Heart right ventricle (tissue), 16 donors: ENCODE measurements around the gene MOB3B. TPM values are rescaled to one million over a fixed set of nuclear protein-coding genes. Genes with fewer than 3 reads are reported as not detected.

Experiments used
- ATAC-seq, 8 donors: fragments of 200-7000 bp; cut with Tn5 transposase; one replicate each; pipeline ENCODE4 v1.9.1; 2020; ENCODE audit warnings: mild to moderate bottlenecking in 8 of 8, moderate library complexity in 8 of 8, moderate number of reproducible peaks in 1 of 8
- DNase-seq, 2 donors: peaks; one replicate each; pipeline ENCODE4 v3.0.0-alpha.2; 2020
- H3K27ac ChIP-seq, 10 donors: fragments of 200-600 bp; sonication (generic) in 2 of 10; one replicate each; pipeline versions ENCODE4 v1.5.0 to v1.8.0; 2020 to 2022; ENCODE audit warnings: mild to moderate bottlenecking in 3 of 10
- H3K27me3 ChIP-seq, 7 donors: fragments of 200-600 bp; one replicate each; pipeline ENCODE4 v1.8.0; 2021 to 2022; ENCODE audit warnings: mild to moderate bottlenecking in 2 of 7
- H3K36me3 ChIP-seq, 9 donors: fragments of 200-600 bp; sonication (generic) in 1 of 9; one replicate each; pipeline versions ENCODE4 v1.5.0 to v1.8.0; 2020 to 2022; ENCODE audit warnings: mild to moderate bottlenecking in 2 of 9
- H3K4me1 ChIP-seq, 9 donors: fragments of 200-600 bp; sonication (generic) in 1 of 9; one replicate each; pipeline versions ENCODE4 v1.5.0 to v1.8.0; 2020 to 2022; ENCODE audit warnings: mild to moderate bottlenecking in 4 of 9
- H3K4me3 ChIP-seq, 10 donors: fragments of 200-600 bp; sonication (generic) in 2 of 10; one replicate each; pipeline versions ENCODE4 v1.5.0 to v1.8.0; 2020 to 2022; ENCODE audit warnings: mild to moderate bottlenecking in 7 of 10, moderate library complexity in 2 of 10
- H3K9me3 ChIP-seq, 11 donors: fragments of 200-600 bp in 10 of 11; sonication (generic) in 2 of 11; one replicate each; pipeline versions ENCODE4 v1.5.0 to v1.8.0; 2013 to 2022; ENCODE audit warnings: mild to moderate bottlenecking in 2 of 11, control low read depth in 1 of 11, moderate library complexity in 1 of 11
- WGBS, 2 donors: extraction: QIAGEN DNeasy Blood & Tissue Kit; methylation state at CpG; one replicate each; pipeline ENCODE4 v1.1.7; 2013; ENCODE audit warnings: inconsistent platforms in 1 of 2; 5-methylcytosine and 5-hydroxymethylcytosine counted together
- intact Hi-C, 10 donors: fragments of 100-400 bp; cut with DNase I; formaldehyde crosslinking; loops; one replicate each; pipeline versions ENCODE4 v1.11.1 to v1.14.2; 2022
- polyA plus RNA-seq, 2 donors: library from polyadenylated mRNA; stranded (reverse); fragments of 200-250 nt; gene quantifications; one replicate each; pipeline ENCODE4 v1.2.3, GENCODE V29; 2013
- total RNA-seq, 10 donors: library from RNA; stranded (reverse); fragmentation: NEBNext Ultra II Directional in 3 of 10; extraction: Animal tissue kit (Norgen Biotek cat#: 25700) in 3 of 10; gene quantifications; one replicate each; pipeline versions ENCODE4 v1.2.1 to v1.2.4, GENCODE V29; 2021 to 2023
- TF ChIP-seq, protein P1 (sequence below), 9 donors: fragments of 200-600 bp; sonication (generic) in 2 of 9; IDR thresholded peaks; one replicate each; pipeline versions ENCODE4 v1.5.0 to v1.8.0; 2021 to 2022; ENCODE audit warnings: antibody characterized with exemption in 9 of 9, mild to moderate bottlenecking in 5 of 9, moderate library complexity in 1 of 9
- donor health status: Arrhythmogenic right ventricular cardiomyopathy.
- donor health status: ischemic (EF 13 %, LVEDD 7.1; RV severe dilation, severe dysfunction).
- donor health status: healthy with polysubstance abuse.
- donor health status: DM: no; HTN: yes; CAD: no.
- donor health status: DM: no; HTN: no; CAD: no.
- donor health status: ischemic (EF 25% LVEDD 6.9; RV normal size, moderate dysfunction).
- donor health status: ischemic (EF 25% LVEDD 5.7; RV mildly dilated, moderate dysfunction).
- donor health status: healthy.
- donor health status: DM: yes; HTN: yes; CAD: no.
- donor health status: Ischemic cardiomyopathy.
- donor health status: ischemic (EF 35%, LVEDD 5.7; RV mildly dilated, moderate dysfunction).
- donor health status: nonischemic (EF 11% LVEDD 7.7; RV severe dilation, severe dysfunction).
- donor health status: DM: yes; HTN: yes; CAD: no.
- donor health status: PGD.
- donor health status: ischemic (EF 29% LVEDD 5.4; RV normal size, mild dysfunction).
- donor health status: nonischemic (EF 23%, LVEDD 6.1; RV moderate dilation, normal function).

Gene MOB3B
- total and polyA plus RNA-seq, 12 donors: 0.39 to 2.3 (median 1.3) TPM

DNA sequence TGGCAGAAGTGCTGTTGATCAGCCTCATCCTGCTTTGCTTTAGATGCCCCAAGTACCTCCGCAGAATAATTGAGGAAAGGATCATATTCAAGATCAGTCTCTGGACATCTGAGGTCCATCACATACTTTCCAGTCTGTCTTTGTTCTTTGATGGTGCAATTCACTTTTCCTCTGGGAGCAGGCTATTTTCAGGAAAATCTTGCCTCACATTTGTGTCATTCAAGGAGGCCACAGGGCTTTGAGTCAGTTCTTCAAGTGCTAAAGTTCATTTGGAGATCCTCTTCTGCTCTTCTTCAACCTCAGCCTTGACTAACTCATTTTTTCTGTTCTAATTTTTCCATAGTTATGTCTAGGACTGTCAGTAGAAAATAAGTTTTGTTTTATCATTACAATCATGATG, 251.2 kb downstream of the MOB3B start:
- no peak for ATAC-seq
- intact Hi-C loops: loop anchor here in 5 of 10 donors (2.0 to 10.0 kb wide), 6 partner anchors 56 to 536 kb away; no protein-coding TSS in a partner anchor
- peaks cover 0 to 20% (median 6%) of the 10 kb centered on the region in 9 donors for H3K4me1 ChIP-seq

DNA sequence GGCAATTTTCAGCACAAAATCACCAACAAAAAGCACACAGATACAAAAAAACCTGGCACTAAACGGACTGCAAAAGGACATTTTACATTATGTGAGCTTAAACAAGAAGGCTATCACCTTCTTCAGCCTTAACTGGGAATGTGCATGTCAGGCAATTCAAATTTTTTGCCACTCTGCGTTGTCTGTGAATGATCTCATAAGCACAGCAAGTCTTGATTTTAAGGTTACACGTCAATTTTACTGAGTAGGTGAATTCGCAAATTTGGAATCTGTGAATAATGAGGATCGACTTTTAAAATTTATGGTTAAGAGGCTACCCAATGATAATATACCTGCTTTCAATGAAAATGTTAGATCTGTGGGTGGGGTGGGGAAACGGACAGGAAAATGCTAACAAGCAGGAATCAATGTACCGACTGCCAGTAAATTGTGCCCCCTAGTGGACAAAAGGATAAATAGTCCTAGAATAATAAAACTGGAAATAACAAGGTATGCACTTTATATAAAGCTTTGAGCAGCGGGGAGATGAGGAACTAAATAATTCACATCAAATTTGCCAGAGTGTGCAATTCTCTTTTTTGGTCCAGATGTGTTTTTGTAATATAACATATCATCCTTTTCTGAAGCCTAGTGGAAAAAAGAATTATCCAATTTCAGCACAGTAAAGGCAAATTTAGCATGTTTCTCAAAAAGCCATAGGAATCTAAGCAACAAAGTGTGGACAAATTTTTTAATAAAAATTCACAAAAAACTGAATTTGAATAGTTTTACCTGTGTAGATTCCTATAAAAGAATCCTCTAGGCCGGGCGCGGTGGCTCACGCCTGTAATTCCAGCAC, 253.2 kb downstream of the MOB3B start:
- DNase-seq: peak in 1 of 2 donors; percentile 16
- no peak overlapping the region for H3K27ac ChIP-seq
- no peaks in the 10 kb centered on the region for H3K9me3 ChIP-seq
- TF ChIP-seq, protein P1, sequence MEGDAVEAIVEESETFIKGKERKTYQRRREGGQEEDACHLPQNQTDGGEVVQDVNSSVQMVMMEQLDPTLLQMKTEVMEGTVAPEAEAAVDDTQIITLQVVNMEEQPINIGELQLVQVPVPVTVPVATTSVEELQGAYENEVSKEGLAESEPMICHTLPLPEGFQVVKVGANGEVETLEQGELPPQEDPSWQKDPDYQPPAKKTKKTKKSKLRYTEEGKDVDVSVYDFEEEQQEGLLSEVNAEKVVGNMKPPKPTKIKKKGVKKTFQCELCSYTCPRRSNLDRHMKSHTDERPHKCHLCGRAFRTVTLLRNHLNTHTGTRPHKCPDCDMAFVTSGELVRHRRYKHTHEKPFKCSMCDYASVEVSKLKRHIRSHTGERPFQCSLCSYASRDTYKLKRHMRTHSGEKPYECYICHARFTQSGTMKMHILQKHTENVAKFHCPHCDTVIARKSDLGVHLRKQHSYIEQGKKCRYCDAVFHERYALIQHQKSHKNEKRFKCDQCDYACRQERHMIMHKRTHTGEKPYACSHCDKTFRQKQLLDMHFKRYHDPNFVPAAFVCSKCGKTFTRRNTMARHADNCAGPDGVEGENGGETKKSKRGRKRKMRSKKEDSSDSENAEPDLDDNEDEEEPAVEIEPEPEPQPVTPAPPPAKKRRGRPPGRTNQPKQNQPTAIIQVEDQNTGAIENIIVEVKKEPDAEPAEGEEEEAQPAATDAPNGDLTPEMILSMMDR (IDR thresholded peaks at IDR 0.05): peak; percentile 67 to 90 (median 81)
- H3K36me3 ChIP-seq: no peaks in the 10 kb centered on the region
- peak overlapping the region in 6 of 10 donors; percentile 16 to 29 (median 22) for H3K4me3 ChIP-seq
- H3K4me1 ChIP-seq: peaks cover 0 to 16% (median 4%) of the 10 kb centered on the region in 9 donors
- no peaks in the 10 kb centered on the region for H3K27me3 ChIP-seq
- intact Hi-C loops: loop anchor here in 8 of 10 donors (1.0 to 10.0 kb wide), 8 partner anchors 58 to 534 kb away; no protein-coding TSS in a partner anchor
- ATAC-seq: peak in 5 of 8 donors; percentile 44 to 61 (median 51)
- 40 to 42% methylated on average over 12 of the region's 12 CpGs for WGBS, 2 donors

More for the DNA sequence above, 251.2 kb downstream of the MOB3B start:
- WGBS, 2 donors: 80 to 87% methylated on average over 1 of the region's 1 CpG
- H3K4me3 ChIP-seq: no peak overlapping the region
- H3K27ac ChIP-seq: no peak overlapping the region
- H3K36me3 ChIP-seq: no peaks in the 10 kb centered on the region
- no peaks in the 10 kb centered on the region for H3K27me3 ChIP-seq
- TF ChIP-seq, protein P1 (IDR thresholded peaks at IDR 0.05): no peak
- no peaks in the 10 kb centered on the region for H3K9me3 ChIP-seq
- DNase-seq: no peak

Other genes starting within 250 kb of the MOB3B start
- not detected for gene EQTN, start 232.7 kb downstream of the MOB3B start, total RNA-seq
- gene EQTN, start 232.7 kb downstream of the MOB3B start, polyA plus RNA-seq: not detected
- not detected for gene IFNK, start 5.5 kb downstream of the MOB3B start, total RNA-seq
- gene IFNK, start 5.5 kb downstream of the MOB3B start, polyA plus RNA-seq: not detected
- gene C9orf72, start 43.7 kb upstream of the MOB3B start, total RNA-seq: 10 to 100 TPM; 12.4 to 22.0 (median 15.9) TPM
- 10 to 100 TPM in 1 of 2 donors, 1 to 10 TPM in 1; 4.9 to 16.4 TPM for gene C9orf72, start 43.7 kb upstream of the MOB3B start, polyA plus RNA-seq